Activated B cell treated with CpG ODN at 0.5 μM for 24 hours (primary cell): ENCODE results near the gene TMC8. TPM values are rescaled to one million over a fixed set of nuclear protein-coding genes. Genes with fewer than 3 reads are reported as not detected.
"Not testable (repeated sequence)": the region's sequence is repeated elsewhere in the genome, so short reads cannot be mapped to it uniquely, and the experiment has no call there.

Experiments
- ATAC-seq: fragments of 200-7000 bp; cut with Tn5 transposase; one replicate; pipeline ENCODE4 v1.10.0; 2021; ENCODE audit warnings: low read depth, mild to moderate bottlenecking, moderate library complexity
- CTCF ChIA-PET: fragments of 350-600 bp; sonication (Branson Sonifier 250); formaldehyde crosslinking; loops from one replicate; lab custom pipeline; 2021; ENCODE audit warnings: antibody characterized with exemption; lab: Charles Lee
- POLR2A ChIA-PET: fragments of 350-600 bp; sonication (Branson Sonifier 250); formaldehyde crosslinking; loops from one replicate; lab custom pipeline; 2021; ENCODE audit warnings: antibody characterized with exemption; lab: Charles Lee
- DNase-seq: peaks from one replicate; pipeline ENCODE4 v3.0.0; 2022
- H3K27ac Mint-ChIP-seq: one replicate; pipeline ENCODE4 v1.8.0; 2020; ENCODE audit warnings: mixed read lengths
- H3K27me3 Mint-ChIP-seq: one replicate; pipeline ENCODE4 v1.8.0; 2021; ENCODE audit warnings: mixed read lengths
- H3K36me3 Mint-ChIP-seq: one replicate; pipeline ENCODE4 v1.8.0; 2021; ENCODE audit warnings: low read depth, mixed read lengths
- H3K4me1 Mint-ChIP-seq: one replicate; pipeline ENCODE4 v1.8.0; 2021; ENCODE audit warnings: mixed read lengths
- H3K4me3 Mint-ChIP-seq: one replicate; pipeline ENCODE4 v1.8.0; 2020; ENCODE audit warnings: mild to moderate bottlenecking, mixed read lengths
- H3K9me3 Mint-ChIP-seq: one replicate; pipeline ENCODE4 v1.8.0; 2020; ENCODE audit warnings: mixed read lengths
- CTCF ChIP-seq: fragments of 200-600 bp; IDR thresholded peaks from one replicate; pipeline ENCODE4 v1.8.0; 2022; ENCODE audit warnings: antibody characterized with exemption, mild to moderate bottlenecking
- intact Hi-C: fragments of 100-400 bp; cut with micrococcal nuclease; formaldehyde crosslinking; loops from one replicate; pipeline ENCODE4 v1.15.1; 2024
- total RNA-seq: library from RNA; stranded (reverse); gene quantifications from 2 replicates; pipeline ENCODE4 v1.2.3, GENCODE V29; 2022

Gene TMC8
- total RNA-seq, 1 donor from 2014 or later: 181 TPM

GRCh38 chr17:78114831-78115723 lies 15.5 kb upstream of the TMC8 start:
- H3K27ac Mint-ChIP-seq: peak overlapping the region; percentile 72
- CTCF ChIA-PET: interaction anchor here (0.5 to 4.1 kb wide), 4 partner anchors 19 to 92 kb away, joined by 3 to 32 read pairs (median 4); no protein-coding TSS in a partner anchor
- H3K36me3 Mint-ChIP-seq: peaks cover 68% of the 10 kb centered on the region
- no peak overlapping the region for H3K4me3 Mint-ChIP-seq
- ATAC-seq: no peak
- no peaks in the 10 kb centered on the region for H3K27me3 Mint-ChIP-seq
- POLR2A ChIA-PET: interaction anchor here (0.7 to 6.6 kb wide), 7 partner anchors 12 to 796 kb away, joined by 3 to 102 read pairs (median 9); partner anchors contain the start of genes AFMID, SYNGR2, TK1 and TMC6
- intact Hi-C loops: no loop called here
- no peak for DNase-seq
- H3K9me3 Mint-ChIP-seq: no peaks in the 10 kb centered on the region
- H3K4me1 Mint-ChIP-seq: peaks cover 28% of the 10 kb centered on the region
- TF ChIP-seq CTCF: no peak

- Mint-ChIP-seq H3K36me3 (peaks cover 68% of the 10 kb centered on the region), H3K4me1 (peaks cover 32% of the 10 kb centered on the region)
- H3K27ac Mint-ChIP-seq, H3K4me3 Mint-ChIP-seq, intact Hi-C loops, H3K9me3 Mint-ChIP-seq, DNase-seq, ATAC-seq, H3K27me3 Mint-ChIP-seq: not testable (repeated sequence)
- ChIA-PET POLR2A (interaction anchor here (0.7 to 6.6 kb wide), 9 partner anchors 11 to 797 kb away, joined by 3 to 102 read pairs (median 4); partner anchors contain the start of genes AFMID, SYNGR2, TK1 and TMC6), CTCF (interaction anchor here (1.1 to 1.2 kb wide), 2 partner anchors 19 to 60 kb away, joined by 4 to 10 read pairs; no protein-coding TSS in a partner anchor)
Observed at GRCh38 chr17:78115803-78116202, 14.8 kb upstream of the TMC8 start.

GRCh38 chr17:78116411-78116810 lies 14.2 kb upstream of the TMC8 start:
- Mint-ChIP-seq H3K4me3 (no peak overlapping the region), H3K9me3 (no peaks in the 10 kb centered on the region), H3K36me3 (peaks cover 67% of the 10 kb centered on the region), H3K27ac (no peak overlapping the region), H3K27me3 (no peaks in the 10 kb centered on the region), H3K4me1 (peaks cover 38% of the 10 kb centered on the region)
- DNase-seq (no peak), ATAC-seq (no peak)
- TF ChIP-seq CTCF: no peak
- ChIA-PET CTCF (interaction anchor here (1.1 to 1.2 kb wide), 2 partner anchors 19 to 60 kb away, joined by 4 to 10 read pairs; no protein-coding TSS in a partner anchor), POLR2A (interaction anchor here (0.7 to 6.6 kb wide), 8 partner anchors 11 to 70 kb away, joined by 3 to 102 read pairs (median 4); partner anchors contain the start of genes AFMID, SYNGR2, TK1 and TMC6)
- intact Hi-C loops: no loop called here

GRCh38 chr17:78117027-78117981 lies 13.3 kb upstream of the TMC8 start:
- ATAC-seq: no peak
- Mint-ChIP-seq H3K36me3 (peaks cover 73% of the 10 kb centered on the region), H3K4me3 (no peak overlapping the region), H3K27me3 (no peaks in the 10 kb centered on the region), H3K9me3 (no peaks in the 10 kb centered on the region), H3K27ac (peak overlapping the region; percentile 64), H3K4me1 (peaks cover 47% of the 10 kb centered on the region)
- ChIA-PET CTCF (interaction anchor here (0.6 kb wide), 1 partner anchor 60 kb away, joined by 3 read pairs; no protein-coding TSS in a partner anchor), POLR2A (interaction anchor here (0.6 to 48.2 kb wide), 5 partner anchors 10 to 56 kb away, joined by 3 to 2404 read pairs (median 102); partner anchors contain the start of genes AFMID, C17orf99, SYNGR2 and TK1)
- TF ChIP-seq CTCF: no peak
- intact Hi-C loops: no loop called here
- DNase-seq: no peak

GRCh38 chr17:78118801-78119241 lies 11.8 kb upstream of the TMC8 start:
- no peak overlapping the region for H3K27ac Mint-ChIP-seq
- no peak for TF ChIP-seq CTCF
- H3K4me1 Mint-ChIP-seq: peaks cover 47% of the 10 kb centered on the region
- CTCF ChIA-PET: interaction anchor here (1.1 to 4.0 kb wide), 2 partner anchors 19 to 57 kb away, joined by 4 to 16 read pairs; no protein-coding TSS in a partner anchor
- H3K9me3 Mint-ChIP-seq: no peaks in the 10 kb centered on the region
- no peak overlapping the region for H3K4me3 Mint-ChIP-seq
- DNase-seq (no peak), ATAC-seq (no peak)
- POLR2A ChIA-PET: interaction anchor here (1.6 to 48.2 kb wide), 3 partner anchors 23 to 132 kb away, joined by 5 to 2404 read pairs (median 1040); partner anchors contain the start of genes AFMID, C17orf99, SYNGR2 and TK1
- no peaks in the 10 kb centered on the region for H3K27me3 Mint-ChIP-seq
- intact Hi-C loops: no loop called here
- H3K36me3 Mint-ChIP-seq: peaks cover 73% of the 10 kb centered on the region
